Panc1 (cell line): Measurements from ENCODE around the gene ZNF322.

ENCODE experiments used
- CTCF ChIP-seq: fragments of 450-650 bp; IDR thresholded peaks from 2 replicates; pipeline ENCODE4 v1.5.1; 2017; ENCODE audit warnings: mild to moderate bottlenecking
- POLR2AphosphoS5 ChIP-seq: IDR thresholded peaks from 2 replicates; pipeline ENCODE4 v1.6.1; 2012; ENCODE audit warnings: mild to moderate bottlenecking, low read depth, low read length, moderate library complexity
- REST ChIP-seq, 2 experiments: IDR thresholded peaks; 2 replicates each; pipeline ENCODE4 v1.6.1; 2011 to 2012; ENCODE audit warnings: low read depth in 2 of 2, control low read depth in 1 of 2, low read length in 1 of 2, mild to moderate bottlenecking in 1 of 2, moderate library complexity in 1 of 2; ENCODE audit not compliant: insufficient read depth in 1 of 2
- SIN3A ChIP-seq: IDR thresholded peaks from 2 replicates; pipeline ENCODE4 v1.6.1; 2012; ENCODE audit warnings: low read depth, mild to moderate bottlenecking, low read length, moderate library complexity, borderline replicate concordance; ENCODE audit not compliant: insufficient read depth
- TCF7L2 ChIP-seq: IDR thresholded peaks from 2 replicates; pipeline ENCODE4 v1.6.1; 2011; ENCODE audit warnings: mild to moderate bottlenecking, low read depth, low read length, inconsistent platforms

- no peak for TF ChIP-seq REST (IDR thresholded peaks at IDR 0.05; ENCODE audit: insufficient read depth in 1 of 2, low read depth in 2 of 2, low read length in 1 of 2)
- TF ChIP-seq CTCF: no peak
- TF ChIP-seq SIN3A: no peak
- no peak for TF ChIP-seq POLR2AphosphoS5
- TF ChIP-seq TCF7L2: no peak
These were observed 31.7 kb downstream of the ZNF322 start for GRCh38 chr6:26627843-26628242.
